Measurements from ENCODE around the gene NOS1AP.

NOS1AP gene

DNA sequence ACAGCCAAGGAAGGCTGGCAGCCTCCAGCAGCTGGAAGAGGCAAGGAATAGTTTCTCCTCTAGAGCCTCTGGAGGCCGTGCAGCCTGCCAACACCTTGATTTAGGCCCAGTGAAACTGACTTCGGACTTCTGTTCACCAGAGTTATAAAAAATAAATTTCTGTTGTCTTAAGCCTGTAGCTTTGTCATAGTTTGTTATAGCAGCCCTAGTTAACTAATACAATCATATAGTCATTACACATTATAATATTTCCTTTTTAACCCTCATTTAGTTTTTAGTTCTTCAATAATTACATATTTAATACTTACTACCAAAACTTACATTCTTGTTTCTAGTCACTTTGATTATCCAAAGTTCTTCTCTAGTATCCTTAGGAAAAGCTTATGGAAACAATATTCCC is 20.3 kb downstream of the NOS1AP start:
- DNase-seq (ENCODE audit: low spot score) = no peak

DNA sequence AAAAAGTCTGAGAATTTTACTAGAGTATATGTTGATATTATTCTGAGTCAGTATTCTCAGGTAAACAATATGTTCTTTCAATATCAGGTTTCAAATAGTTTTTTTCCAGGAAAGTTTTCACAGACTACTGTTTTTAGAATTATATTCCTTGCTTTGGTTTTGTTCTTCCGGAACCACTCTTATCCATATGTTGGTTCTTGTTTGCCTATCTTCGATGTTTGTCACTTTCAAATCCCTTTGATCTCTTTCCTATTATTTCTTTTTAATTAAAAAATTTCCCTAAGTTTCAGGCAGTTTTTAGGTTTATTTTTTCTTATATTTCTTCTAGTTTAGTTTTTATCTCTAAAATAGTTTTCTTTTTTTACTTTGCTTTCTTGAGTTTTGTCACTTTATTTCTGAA is 20.9 kb downstream of the NOS1AP start:
- no peak for DNase-seq (ENCODE audit: low spot score)

DNA sequence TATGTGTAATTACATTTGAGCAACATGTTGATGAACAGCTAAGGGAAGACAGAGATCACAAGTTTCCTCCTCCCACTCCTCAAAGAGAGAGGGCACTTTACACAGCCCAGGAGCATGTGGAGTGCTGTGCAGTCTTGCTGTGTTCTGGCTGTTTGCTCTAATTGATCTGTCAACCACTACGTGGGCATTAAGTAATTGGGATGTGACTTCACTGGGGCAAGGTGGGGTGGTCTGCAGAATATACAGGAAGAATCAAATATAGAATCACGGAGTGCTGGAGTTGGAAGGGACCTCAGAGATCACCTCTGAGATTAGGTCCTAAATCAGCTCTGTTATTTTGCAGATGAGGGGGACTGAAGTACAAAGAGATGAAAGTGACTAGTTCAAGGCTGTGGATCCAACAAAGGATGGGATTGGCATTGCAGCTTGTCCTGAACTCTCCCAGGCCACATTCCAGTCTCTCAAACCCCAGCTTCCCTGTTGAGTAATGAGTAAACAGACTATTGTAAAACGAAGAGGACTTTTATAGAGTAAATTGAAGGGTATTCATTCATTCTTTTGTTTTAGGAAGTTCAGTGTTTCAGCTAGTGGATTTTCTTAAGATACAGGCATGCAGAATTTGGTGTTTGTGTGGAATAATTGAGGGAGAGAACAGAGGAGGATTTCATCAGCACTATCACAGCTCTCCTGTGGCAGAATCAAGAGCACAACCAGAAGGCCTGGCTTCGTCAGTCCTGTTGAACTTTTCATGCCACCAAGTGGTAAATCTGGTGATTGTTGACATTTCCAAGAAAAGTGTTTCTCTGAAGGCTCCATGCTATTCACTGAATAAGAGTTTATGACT is 22.4 kb downstream of the NOS1AP start:
- no peak for DNase-seq (ENCODE audit: low spot score)

DNA sequence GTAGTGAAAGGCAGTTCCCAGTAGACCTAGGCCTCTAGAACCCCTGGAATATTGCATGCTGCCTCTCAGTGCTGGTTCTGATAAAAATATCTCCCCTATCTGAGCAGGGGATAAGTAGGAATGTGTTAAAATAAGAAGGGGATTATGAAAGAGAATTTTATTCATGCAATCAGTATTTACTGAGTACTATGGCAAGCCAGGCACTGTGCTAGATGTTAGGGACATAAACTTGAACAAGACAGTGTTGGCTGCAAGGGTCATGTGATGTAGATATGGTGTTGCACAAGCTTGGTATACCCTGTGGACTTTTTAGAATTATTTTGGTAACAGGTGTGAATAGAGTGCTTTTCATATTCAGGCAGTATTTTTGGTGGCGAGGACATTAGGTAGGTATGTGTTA is 23.6 kb downstream of the NOS1AP start:
- DNase-seq (ENCODE audit: low spot score) = no peak

DNA sequence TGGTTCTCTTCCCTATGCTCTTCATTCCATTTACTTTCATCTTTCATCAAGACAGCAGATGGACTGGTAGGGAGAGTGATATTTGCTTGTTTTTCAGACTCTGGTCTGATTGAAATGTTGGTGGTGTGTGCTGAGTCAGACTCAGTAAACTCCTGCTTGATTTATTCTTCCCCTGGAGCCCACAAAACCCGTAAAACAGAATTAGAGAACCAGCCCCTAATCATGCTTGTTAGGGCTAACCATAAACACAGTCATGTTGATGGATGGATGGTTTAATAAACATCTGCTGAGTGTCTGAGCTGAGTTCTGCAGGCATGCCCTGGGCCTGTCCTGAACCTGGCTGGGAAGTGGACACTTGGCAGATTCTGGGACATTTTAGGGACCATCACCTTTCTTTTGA is 24.8 kb downstream of the NOS1AP start:
- DNase-seq (ENCODE audit: low spot score) = no peak

DNA sequence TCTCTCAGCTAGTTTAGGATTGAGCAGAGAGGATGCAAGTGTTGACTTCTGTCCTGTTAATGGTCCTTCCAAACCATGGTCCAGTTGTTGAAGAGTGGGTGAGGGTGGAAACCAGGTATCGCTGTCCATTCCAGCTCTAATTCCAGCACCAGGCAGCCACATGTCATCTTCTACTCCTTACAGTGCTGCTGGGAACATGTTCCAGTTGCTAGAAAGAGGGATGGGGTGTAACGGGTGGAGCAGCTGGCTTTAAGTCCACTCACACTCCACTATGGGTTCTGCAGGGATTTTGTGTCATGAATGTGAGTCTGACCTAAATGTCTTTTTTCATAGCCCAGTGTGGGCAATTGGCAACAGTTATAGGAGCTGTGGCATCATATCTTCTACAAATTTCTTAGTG is 25.2 kb downstream of the NOS1AP start:
- DNase-seq (ENCODE audit: low spot score) = no peak

DNA sequence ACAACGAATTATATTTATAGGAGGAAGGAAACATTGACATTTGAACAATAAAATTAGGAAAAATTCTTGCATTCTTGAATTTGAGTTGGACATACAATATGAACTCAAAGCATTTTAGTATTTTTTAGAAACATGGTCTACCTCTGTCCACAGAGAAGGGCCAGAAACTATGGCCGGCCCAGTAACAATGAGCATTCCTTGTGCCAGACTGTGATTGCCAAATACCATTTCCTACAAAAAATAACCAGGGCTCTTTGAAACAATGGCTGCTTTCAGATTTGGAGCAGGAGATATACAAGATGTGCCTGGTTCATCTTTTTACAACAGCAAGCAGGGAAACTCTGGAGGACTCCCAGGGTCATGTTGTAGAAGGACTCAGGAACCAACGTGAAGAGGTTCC is 38.4 kb downstream of the NOS1AP start:
- no peak for DNase-seq (ENCODE audit: low spot score)

DNA sequence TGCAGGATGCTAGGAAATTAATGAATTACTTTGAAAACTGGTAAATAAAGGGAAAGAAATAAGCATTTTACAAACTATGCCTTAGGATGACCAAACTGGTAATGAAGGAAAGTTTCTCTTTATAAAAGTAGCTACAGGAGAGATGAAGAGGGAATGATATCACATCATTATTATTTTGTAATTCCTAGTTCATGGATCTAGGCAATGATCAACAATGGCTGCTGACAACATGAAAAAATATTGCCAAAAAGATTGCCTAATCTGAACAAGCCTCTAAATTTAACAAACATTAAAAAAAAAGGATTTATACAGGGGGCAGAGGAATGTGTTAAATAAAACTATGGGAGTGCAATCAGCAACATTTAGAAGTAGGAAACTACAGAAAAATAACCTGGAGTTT is 38.9 kb downstream of the NOS1AP start:
- no peak for DNase-seq (ENCODE audit: low spot score)

DNA sequence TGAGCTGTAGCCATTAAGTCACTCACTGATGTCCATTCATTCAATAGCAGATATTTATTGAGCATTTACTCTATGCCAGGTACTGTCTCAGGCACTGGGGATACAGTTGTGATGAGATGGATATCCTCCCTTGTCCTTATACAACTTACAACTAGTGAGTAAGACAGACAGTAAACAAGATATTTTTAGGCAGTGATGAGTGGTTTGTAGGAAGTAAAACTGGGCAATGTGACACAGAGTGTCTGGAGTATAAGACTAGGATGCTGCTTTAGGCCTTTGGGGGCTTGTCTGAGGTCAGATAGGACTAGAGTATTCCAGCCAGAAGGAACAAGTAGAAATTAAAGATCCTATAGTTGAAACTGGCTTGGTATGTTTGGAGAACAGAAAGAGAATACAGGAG is 41.4 kb downstream of the NOS1AP start:
- DNase-seq (ENCODE audit: low spot score) = no peak

DNA sequence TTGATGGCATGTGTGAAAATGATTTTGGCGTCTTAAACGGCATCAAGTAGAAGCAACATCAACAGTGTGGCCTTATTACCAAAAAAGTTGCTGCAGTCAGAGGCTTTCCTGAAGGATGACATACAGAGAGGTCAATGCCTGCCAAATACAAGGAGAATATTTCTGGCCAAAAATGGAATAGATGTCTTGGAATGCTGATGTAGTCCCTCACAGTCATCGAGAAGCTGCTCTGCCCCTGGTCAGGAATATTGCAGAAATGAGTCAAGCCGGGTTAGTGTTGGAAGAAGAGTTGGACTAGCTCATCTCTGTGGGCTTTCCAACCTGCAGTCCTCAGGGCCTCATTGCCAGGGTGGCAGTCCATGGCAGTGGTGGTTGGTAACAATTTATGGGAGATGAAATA is 42.1 kb downstream of the NOS1AP start:
- DNase-seq (ENCODE audit: low spot score) = no peak

DNA sequence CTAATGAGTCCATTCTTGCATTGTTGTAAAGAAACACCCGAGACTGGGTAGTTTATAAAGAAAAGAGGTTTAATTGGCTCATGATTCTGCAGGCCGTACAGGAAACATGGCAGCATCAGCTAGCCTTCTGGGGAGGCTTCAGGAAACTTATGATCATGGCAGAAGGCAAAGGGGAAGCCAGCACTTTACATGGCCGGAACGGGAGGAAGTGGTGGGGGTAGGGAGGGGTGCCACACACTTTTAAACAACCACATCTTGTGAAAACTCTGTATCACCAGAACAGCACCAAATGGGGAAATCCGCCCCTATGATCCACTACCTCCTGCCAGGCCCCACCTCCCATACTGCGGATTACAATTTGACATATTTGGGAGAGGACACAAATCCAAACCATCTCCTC is 43.9 kb downstream of the NOS1AP start:
- DNase-seq (ENCODE audit: low spot score) = no peak

DNA sequence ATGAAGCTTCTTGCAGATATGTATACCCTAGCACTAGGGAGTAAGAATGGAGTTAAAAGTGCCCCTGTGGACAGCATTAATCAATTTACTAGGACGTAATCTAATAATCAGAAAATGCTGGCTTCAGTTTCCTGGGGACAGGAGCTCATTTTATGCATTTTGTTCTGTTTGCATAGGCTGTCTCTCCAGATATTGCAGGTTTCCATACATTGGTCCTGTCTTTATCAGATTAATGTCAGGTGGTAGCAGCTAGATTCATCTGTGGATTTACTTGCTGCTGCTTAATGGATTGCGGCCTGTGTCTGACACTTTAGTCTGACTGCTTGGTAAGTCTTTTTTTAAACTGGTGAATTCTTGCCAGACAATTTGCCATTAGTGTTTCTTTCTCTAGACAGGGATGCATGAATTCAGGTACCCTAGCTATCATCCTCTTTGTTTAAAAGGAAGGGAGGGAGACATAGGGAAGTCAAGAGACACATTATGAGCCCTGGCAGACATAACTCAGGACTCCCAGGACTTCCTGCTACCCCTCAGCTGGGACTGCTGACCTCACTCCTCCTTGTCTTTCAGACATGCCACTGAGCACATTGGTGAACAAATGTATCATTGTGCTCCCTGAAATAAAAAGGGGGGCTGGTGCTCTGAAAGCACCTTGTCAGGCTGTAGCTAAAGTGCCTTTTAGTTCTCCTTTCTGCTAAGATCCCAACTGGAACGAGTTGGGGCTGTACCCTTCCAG is 47.7 kb downstream of the NOS1AP start:
- DNase-seq (ENCODE audit: low spot score) = no peak

DNA sequence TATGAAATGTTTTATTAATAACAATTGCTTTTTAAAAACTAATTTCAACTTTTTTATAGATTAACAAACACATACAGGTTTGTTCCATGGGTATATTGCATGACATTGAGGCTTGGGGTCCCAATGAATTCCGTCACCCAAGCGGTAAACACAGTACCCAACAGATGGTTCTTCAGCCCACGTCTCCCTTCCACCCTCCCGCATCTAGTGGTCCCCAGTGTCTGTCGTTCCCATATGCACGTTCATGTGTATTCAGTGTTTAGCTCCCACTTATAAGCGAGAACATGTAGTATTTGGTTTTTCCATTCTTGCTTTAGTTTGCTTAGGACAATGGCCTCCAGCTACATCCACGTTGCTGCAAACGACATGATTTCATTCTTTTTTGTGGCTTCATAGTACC is 48.6 kb downstream of the NOS1AP start:
- no peak for DNase-seq (ENCODE audit: low spot score)

DNA sequence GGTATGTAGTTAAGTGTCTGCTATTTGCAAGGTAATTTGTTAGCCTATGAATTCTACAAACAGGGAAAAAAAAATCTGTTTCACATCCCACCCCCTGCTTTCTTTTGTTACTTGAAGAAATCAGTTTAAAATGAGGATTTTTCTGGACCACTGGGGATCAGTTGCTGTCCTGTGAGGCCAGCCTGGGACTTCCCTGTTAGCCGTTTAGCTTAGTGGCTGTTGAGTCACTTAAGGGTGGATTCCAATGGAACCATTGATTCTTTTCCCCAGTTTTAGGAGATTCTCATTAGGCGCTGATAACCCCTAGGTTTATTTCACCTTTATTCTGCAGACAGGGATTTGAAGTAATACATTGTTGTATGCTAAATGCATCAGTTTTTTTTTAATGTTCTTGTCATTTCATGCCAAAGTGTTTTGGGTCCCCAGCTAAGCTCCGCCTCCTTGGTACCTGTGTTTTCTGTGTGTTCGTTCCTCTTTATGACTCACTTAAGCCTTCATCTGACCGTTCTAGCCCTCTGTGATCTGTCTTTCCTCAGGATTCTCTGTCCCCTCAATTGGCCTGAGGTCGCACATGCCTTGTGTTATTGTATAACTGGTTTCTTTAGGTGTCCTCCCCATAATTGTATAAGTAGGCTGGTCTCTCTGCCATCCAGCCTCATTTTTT is 59.3 kb downstream of the NOS1AP start:
- DNase-seq (ENCODE audit: low spot score) = peak; percentile 16

DNA sequence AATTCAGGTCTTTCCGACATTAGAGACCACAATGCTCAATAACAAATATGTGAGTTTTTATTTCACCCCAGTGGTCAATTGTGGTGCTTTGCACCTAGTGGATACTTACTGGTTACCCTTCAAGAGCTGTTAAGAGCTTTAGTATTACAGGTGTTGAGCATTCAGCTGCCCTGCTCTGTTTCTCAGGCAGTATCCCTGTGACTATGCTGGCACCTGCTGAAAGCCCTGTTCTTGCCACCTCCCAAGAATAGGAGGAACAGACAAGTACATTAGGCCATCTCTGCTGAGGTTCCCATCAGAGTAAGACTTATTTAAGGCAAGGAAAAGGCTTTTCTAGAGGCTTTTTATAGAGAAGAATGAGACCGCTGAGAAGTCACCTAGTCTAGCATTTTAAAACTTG is 60.8 kb downstream of the NOS1AP start:
- no peak for DNase-seq (ENCODE audit: low spot score)

DNA sequence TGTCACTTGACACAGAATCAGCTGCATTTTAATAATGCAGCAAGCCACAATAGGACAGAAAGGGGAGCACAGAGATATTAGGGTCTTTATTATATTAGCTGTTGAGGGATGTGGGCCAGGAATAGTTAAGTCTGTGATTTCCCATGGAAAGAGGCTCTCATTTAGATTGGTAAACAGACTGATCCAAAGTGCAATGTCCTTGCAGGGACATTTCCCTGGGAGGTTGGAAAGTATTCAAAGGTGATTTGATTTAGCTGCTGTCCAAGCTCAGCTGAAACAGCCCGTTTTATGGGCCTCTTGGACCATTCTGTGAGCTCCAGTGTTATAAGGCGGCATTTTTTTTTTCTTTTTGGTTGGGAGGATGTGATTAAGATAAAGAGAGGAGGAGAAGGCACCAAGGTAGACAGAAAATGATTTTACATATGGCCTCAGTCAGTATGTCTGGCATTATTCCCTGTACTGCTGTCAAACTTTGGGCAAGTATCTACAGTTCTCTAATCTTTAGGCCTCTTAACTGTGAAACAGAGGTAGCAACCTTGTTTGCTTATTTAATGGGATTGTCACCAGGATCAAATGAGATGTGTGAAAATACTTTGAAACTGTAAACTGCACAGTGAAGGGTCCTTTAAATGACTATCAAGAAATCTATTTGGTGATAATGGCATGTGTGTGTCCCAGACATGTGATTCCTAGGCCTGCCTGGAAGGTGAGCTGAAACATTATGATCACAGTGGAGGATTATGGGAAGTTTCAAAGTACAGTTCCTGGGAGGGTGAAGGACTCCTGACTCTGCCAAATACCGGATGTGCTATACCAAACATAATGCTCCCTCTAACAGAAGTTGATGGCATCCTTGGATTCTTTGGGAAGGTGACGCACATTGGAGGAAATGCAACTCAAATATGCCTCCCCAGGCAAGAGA is 62.2 kb downstream of the NOS1AP start:
- DNase-seq (ENCODE audit: low spot score) = no peak

DNA sequence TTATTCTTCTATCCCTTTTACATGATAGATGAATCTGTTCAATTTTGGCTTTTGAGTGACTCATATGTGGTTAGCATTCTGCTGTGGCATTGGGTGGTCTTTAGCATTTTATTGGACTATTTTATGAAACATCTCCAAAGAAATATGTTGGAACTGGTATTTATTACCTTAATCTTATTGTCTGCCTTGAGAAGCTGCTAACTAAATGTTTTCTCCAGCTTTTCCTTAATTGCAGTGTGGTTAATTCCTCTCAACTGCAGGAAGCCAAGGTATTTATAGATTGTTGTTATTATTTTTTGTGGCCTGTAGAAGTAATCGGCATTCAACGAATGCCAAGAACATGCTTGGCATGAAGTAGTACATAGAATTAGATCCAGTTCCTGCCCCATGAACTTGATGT is 64.1 kb downstream of the NOS1AP start:
- DNase-seq (ENCODE audit: low spot score) = peak; percentile 47

DNA sequence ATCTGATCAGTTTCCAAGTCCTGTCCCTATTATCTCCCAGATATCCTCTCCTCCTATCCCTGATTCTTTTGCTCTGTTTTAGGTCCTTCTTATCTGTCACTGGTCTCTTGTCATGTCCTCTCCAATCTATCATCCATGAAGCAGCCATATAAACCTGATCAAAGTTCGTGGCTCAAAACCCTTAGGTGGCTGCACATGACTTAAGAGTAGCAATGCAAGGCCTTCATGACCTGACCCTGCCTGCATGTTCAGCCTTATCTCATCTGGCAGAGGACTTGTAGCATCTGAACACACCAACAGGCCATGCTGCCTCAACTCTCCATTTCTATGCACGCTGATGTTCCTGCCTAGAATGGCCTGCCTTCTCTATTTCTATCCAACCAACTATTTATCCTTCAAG is 65.2 kb downstream of the NOS1AP start:
- no peak for DNase-seq (ENCODE audit: low spot score)

DNA sequence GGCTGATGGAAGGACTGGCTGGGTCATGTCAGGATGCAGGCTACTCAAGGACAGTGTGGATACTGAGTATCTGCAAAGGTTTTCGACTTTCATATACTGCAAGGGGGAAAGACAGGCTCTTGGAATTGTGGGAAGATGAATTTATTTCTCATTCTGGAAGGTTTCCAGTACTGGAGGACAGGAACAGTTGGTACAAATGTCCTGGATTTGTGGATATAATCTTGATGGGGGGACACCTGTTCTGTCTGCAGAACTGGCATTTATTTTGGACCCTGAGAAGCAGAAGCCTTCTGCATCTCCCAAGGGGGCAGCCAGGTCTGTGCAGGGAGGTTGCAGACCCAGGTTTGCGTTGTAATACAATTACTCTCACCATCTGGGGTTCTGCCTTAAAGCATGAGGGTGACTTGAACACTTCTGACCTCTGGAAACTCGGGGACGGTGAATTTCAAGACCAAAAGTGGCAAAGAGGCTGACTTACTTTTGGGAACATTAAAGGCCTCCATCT is 65.8 kb downstream of the NOS1AP start:
- no peak for DNase-seq (ENCODE audit: low spot score)

DNA sequence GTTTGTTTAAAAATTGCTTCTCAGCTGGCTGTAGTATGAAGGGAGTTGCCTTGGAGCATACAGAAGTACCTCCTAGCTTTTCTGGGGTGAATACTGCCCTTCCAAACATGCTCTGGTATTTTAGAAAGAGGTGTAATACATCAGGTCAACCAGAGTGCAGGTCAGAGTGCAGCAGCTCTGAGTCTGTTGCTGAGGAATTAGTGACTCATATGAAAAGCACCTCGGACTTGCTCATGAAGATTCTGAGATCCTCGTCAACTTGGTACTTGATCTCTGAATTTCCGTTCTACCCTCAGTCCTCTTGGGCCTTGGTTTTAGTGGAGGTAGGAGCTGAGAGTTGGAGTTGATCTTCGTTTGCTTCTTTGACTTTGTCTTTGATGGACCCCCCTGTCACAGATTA is 67.3 kb downstream of the NOS1AP start:
- DNase-seq (ENCODE audit: low spot score) = peak; percentile 61

DNA sequence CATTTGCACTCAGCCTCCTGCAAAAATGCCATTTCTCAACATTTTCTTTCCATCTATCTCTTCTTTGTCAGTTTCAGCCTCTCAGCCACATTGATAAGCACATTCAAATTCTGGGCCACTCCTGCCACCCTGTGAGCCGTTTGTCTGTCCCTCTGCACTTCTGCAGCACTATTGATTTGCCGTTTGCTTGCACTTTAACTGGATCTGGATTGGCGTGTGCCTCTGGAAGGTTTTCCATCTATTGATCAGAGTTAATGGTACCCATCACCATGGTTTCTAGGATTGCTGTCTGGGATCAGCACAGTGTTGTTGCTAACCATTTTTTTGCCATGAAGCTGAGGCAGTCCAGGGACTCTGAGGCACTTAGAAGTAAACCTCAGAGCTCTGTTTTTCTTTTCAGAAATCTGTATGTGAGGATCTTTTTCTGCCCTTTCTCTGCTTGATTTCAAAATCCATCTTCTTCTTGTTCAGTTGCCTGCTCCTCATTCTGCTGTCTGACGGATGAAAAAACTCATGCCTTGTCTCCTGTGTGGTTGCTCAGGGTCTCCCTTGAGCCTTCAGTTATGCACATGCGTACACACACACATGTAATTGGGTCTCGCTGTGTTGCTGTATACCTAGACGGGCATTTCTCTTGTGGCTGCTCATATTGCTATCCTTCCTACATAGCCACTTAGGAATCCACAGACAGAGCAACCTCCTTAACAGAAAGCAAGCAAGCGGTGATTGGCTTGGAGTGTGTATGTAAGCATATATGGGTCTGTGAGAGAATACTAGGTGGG is 67.9 kb downstream of the NOS1AP start:
- no peak for DNase-seq (ENCODE audit: low spot score)
